A549 (cell line): Measurements from ENCODE around the gene PARP15. TPM values are rescaled to one million over a fixed set of nuclear protein-coding genes. Genes with fewer than 3 reads are reported as not detected.

ENCODE experiments used
- ATAC-seq, 2 experiments: fragments of 200-7000 bp in 1 of 2; fragments of >200 bp in 1 of 2; cut with Nextera tagmentation in 1 of 2; cut with Tn5 transposase in 1 of 2; 3 replicates each; pipeline versions ENCODE4 v1.8.0 to v1.9.1; 2018 to 2020; ENCODE audit warnings: mild to moderate bottlenecking in 1 of 2, moderate library complexity in 1 of 2
- CTCF ChIA-PET: fragments of 300-600 bp; sonication (Branson Sonifier 250); formaldehyde crosslinking; extraction: SDS; loops from one replicate; lab custom pipeline; 2021; ENCODE audit warnings: antibody characterized with exemption, inconsistent platforms; lab: Yijun Ruan, JAX
- POLR2A ChIA-PET: fragments of 350-600 bp; formaldehyde crosslinking; extraction: SDS; loops from one replicate; lab custom pipeline; 2021; ENCODE audit warnings: antibody characterized with exemption, inconsistent platforms; lab: Yijun Ruan, JAX
- DNase-seq, 2 experiments: peaks; one replicate each; pipeline versions ENCODE4 v3.0.0 to v3.0.0-alpha.2; 2011 to 2016; ENCODE audit warnings: low read depth in 1 of 2, low spot score in 1 of 2
- FAIRE-seq: peaks from 2 replicates; lab custom pipeline; 2011; peaks lifted over from hg19 to GRCh38; lab: Jason Lieb, UNC
- H3K27ac ChIP-seq, 2 experiments: fragments of >200 bp; sonication (Bioruptor Twin); formaldehyde crosslinking; 3 replicates each; pipeline ENCODE4 v1.5.1; 2016 to 2017
- H3K4me1 ChIP-seq: fragments of >200 bp; sonication (Bioruptor Twin); formaldehyde crosslinking; 3 replicates; pipeline ENCODE4 v1.6.1; 2016
- H3K4me2 ChIP-seq: fragments of >200 bp; sonication (Bioruptor Twin); formaldehyde crosslinking; 3 replicates; pipeline ENCODE4 v1.6.1; 2016
- H3K4me3 ChIP-seq: fragments of >200 bp; sonication (Bioruptor Twin); formaldehyde crosslinking; 3 replicates; pipeline ENCODE4 v1.5.1; 2016
- H3K9me3 ChIP-seq: fragments of >200 bp; sonication (Bioruptor Twin); formaldehyde crosslinking; 3 replicates; pipeline ENCODE4 v1.6.1; 2016
- CEBPB ChIP-seq, 2 experiments: fragments of >200 bp in 1 of 2; sonication (Bioruptor Twin) in 1 of 2; formaldehyde crosslinking in 1 of 2; IDR thresholded peaks; 2 replicates each; pipeline ENCODE4 v1.6.1; 2012 to 2016
- ESRRA ChIP-seq: fragments of 150-350 bp; IDR thresholded peaks from 2 replicates; pipeline ENCODE4 v1.6.1; 2014; ENCODE audit warnings: mild to moderate bottlenecking, low read length, borderline replicate concordance
- FOSL2 ChIP-seq, 2 experiments: fragments of 450-650 bp in 1 of 2; fragments of >200 bp in 1 of 2; sonication (Bioruptor Twin) in 1 of 2; formaldehyde crosslinking; IDR thresholded peaks; 2 replicates each; pipeline versions ENCODE4 v1.5.0 to v1.6.1; 2016 to 2020; ENCODE audit warnings: mild to moderate bottlenecking in 1 of 2, moderate library complexity in 1 of 2
- FOXS1 ChIP-seq: fragments of 250-450 bp; sonication (Bioruptor Pico); IDR thresholded peaks from 2 replicates; pipeline ENCODE4 v1.5.0; 2020; ENCODE audit warnings: mild to moderate bottlenecking, moderate library complexity
- HES2 ChIP-seq: fragments of >200 bp; sonication (Bioruptor Twin); formaldehyde crosslinking; IDR thresholded peaks from 2 replicates; pipeline ENCODE4 v1.6.1; 2016
- HOXA7 ChIP-seq: fragments of 250-450 bp; sonication (Bioruptor Pico); IDR thresholded peaks from 2 replicates; pipeline ENCODE4 v1.5.0; 2020; ENCODE audit warnings: mild to moderate bottlenecking, moderate library complexity
- MYC ChIP-seq: IDR thresholded peaks from 2 replicates; pipeline ENCODE4 v1.6.1; 2012; ENCODE audit warnings: mild to moderate bottlenecking, inconsistent platforms, low read length, improper control_type of control experiment, borderline replicate concordance
- NFE2L2 ChIP-seq: fragments of 150-350 bp; conservative IDR thresholded peaks from 2 replicates; pipeline ENCODE4 v1.6.1; 2014; ENCODE audit warnings: low read length
- NPAS2 ChIP-seq: fragments of 250-450 bp; sonication (Bioruptor Pico); IDR thresholded peaks from 2 replicates; pipeline ENCODE4 v1.8.0; 2022; ENCODE audit warnings: mild to moderate bottlenecking, moderate library complexity, borderline replicate concordance
- NR3C1 ChIP-seq: fragments of >200 bp; sonication (Bioruptor Twin); formaldehyde crosslinking; IDR thresholded peaks from 3 replicates; pipeline ENCODE4 v1.6.1; 2017
- PBX3 ChIP-seq: IDR thresholded peaks from 2 replicates; pipeline ENCODE4 v1.6.1; 2012
- PHF8 ChIP-seq: fragments of 200-600 bp; sonication (generic); IDR thresholded peaks from 2 replicates; pipeline ENCODE4 v1.6.1; 2016; ENCODE audit warnings: low read depth, mild to moderate bottlenecking, antibody characterized with exemption, moderate library complexity, borderline replicate concordance
- POLR2AphosphoS2 ChIP-seq: conservative IDR thresholded peaks from 2 replicates; pipeline ENCODE4 v1.6.1; 2012; ENCODE audit warnings: low read length, improper control_type of control experiment, inconsistent platforms
- RFX5 ChIP-seq: fragments of 450-650 bp; IDR thresholded peaks from 2 replicates; pipeline ENCODE4 v1.7.1; 2014; ENCODE audit warnings: antibody characterized with exemption, mild to moderate bottlenecking, moderate library complexity
- SREBF2 ChIP-seq: fragments of 450-650 bp; IDR thresholded peaks from 2 replicates; pipeline ENCODE4 v1.6.1; 2014; ENCODE audit warnings: mild to moderate bottlenecking, moderate library complexity
- ZNF302 ChIP-seq: fragments of 250-450 bp; sonication (Bioruptor Pico); IDR thresholded peaks from 2 replicates; pipeline ENCODE4 v1.9.0; 2021; ENCODE audit warnings: inconsistent platforms, mild to moderate bottlenecking, moderate library complexity
- WGBS: methylation state at CpG from one replicate; pipeline ENCODE4 v1.1.6; 2017; ENCODE audit errors: missing lambda C conversion rate; 5-methylcytosine and 5-hydroxymethylcytosine counted together
- polyA plus RNA-seq, 4 experiments: library from polyadenylated mRNA; depleted of rRNA in 3 of 4; stranded (reverse); fragments of >200 nt; fragmentation: RNase III in 1 of 4; extraction: RNeasy Plus Mini Kit Qiagen cat#74134 plus additional on column Dnase treatment in 1 of 4; gene quantifications; 2 replicates in 3 of 4; 3 replicates in 1 of 4; pipeline ENCODE4 v1.2.3, GENCODE V29; 2011 to 2017
- TF ChIP-seq, protein P1 (sequence below): fragments of 250-450 bp; sonication (Bioruptor Pico); IDR thresholded peaks from 2 replicates; pipeline ENCODE4 v1.5.0; 2021; ENCODE audit warnings: mild to moderate bottlenecking, moderate library complexity, borderline replicate concordance
- TF ChIP-seq, protein P2 (sequence below): fragments of 250-450 bp; sonication (Bioruptor Pico); IDR thresholded peaks from 2 replicates; pipeline ENCODE4 v1.5.0; 2020; ENCODE audit warnings: low read depth, mild to moderate bottlenecking, moderate library complexity

The PARP15 gene
- polyA plus RNA-seq, 2 of the 4 experiments (the other 2 are of a cell fraction), result 0.05 TPM; not detected in 1

GRCh38 chr3:122533480-122533879 lies 44.0 kb upstream of the PARP15 start:
- 42% methylated on average over 2 of the region's 2 CpGs for WGBS
- DNase-seq, result no peak
- no peak for ATAC-seq
- POLR2A ChIA-PET, result interaction anchor here (0.5 to 1.0 kb wide), 2 partner anchors 19 to 199 kb away, joined by 3 to 4 read pairs; partner anchors contain the start of gene KPNA1
- Histone ChIP-seq H3K4me1 (peaks cover 16% of the 10 kb centered on the region), H3K4me2 (peak overlapping the region; percentile 54), H3K27ac (peak overlapping the region in 1 of 2 experiments; percentile 23; a peak in 1 of 6 replicates)
- no peak for FAIRE-seq
- CTCF ChIA-PET, result interaction anchor here (0.6 to 1.1 kb wide), 2 partner anchors 73 to 145 kb away, joined by 3 read pairs; no protein-coding TSS in a partner anchor
- no peak for TF ChIP-seq HOXA7 (CRISPR knock-in tag)
- TF ChIP-seq FOXS1 (CRISPR knock-in tag), result no peak
- TF ChIP-seq POLR2AphosphoS2, result no peak
- TF ChIP-seq, protein P1, sequence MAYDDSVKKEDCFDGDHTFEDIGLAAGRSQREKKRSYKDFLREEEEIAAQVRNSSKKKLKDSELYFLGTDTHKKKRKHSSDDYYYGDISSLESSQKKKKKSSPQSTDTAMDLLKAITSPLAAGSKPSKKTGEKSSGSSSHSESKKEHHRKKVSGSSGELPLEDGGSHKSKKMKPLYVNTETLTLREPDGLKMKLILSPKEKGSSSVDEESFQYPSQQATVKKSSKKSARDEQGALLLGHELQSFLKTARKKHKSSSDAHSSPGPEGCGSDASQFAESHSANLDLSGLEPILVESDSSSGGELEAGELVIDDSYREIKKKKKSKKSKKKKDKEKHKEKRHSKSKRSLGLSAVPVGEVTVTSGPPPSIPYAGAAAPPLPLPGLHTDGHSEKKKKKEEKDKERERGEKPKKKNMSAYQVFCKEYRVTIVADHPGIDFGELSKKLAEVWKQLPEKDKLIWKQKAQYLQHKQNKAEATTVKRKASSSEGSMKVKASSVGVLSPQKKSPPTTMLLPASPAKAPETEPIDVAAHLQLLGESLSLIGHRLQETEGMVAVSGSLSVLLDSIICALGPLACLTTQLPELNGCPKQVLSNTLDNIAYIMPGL (CRISPR knock-in tag), result no peak
- TF ChIP-seq NR3C1, result no peak
- TF ChIP-seq MYC, result no peak
- TF ChIP-seq SREBF2, result no peak
- TF ChIP-seq FOSL2 (IDR thresholded peaks at IDR 0.05), result no peak
- TF ChIP-seq FOSL2 (CRISPR knock-in tag; IDR thresholded peaks at IDR 0.05), result no peak
- no peak for TF ChIP-seq ZNF302 (CRISPR knock-in tag)
- no peak for TF ChIP-seq NFE2L2
- TF ChIP-seq RFX5, result no peak
- TF ChIP-seq, protein P2, sequence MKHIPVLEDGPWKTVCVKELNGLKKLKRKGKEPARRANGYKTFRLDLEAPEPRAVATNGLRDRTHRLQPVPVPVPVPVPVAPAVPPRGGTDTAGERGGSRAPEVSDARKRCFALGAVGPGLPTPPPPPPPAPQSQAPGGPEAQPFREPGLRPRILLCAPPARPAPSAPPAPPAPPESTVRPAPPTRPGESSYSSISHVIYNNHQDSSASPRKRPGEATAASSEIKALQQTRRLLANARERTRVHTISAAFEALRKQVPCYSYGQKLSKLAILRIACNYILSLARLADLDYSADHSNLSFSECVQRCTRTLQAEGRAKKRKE (CRISPR knock-in tag), result no peak
- no peak for TF ChIP-seq NPAS2 (CRISPR knock-in tag)
- no peak for TF ChIP-seq PBX3
- TF ChIP-seq HES2, result no peak
- TF ChIP-seq, all 56 proteins: peak for 0
- H3K4me3 ChIP-seq, result no peak overlapping the region
- H3K9me3 ChIP-seq, result no peaks in the 10 kb centered on the region

DNA sequence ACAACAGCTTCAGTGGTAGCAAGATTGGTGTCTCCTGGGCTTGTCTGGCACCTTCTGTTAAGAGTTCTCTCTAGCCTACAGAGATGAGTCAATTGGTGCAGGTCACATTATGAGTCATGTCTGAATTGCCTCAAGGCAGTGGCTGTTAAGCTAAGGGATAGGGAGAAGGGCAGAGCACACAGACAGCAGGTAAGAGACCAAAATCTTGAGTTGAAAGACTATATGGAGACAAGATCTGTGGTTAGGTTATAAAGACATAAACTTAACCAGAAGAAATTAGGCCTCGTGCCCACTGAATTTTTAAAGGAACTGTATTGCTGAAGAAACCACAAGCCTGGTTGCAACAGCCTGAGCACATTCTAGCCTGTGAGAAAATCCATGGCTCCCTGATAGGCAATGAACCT lies 43.5 kb upstream of the PARP15 start:
- FAIRE-seq (peak; percentile 51), ATAC-seq (peak; percentile 99 to 100), DNase-seq (peak; percentile 58 to 75)
- Histone ChIP-seq H3K4me3 (no peak overlapping the region), H3K4me1 (peaks cover 16% of the 10 kb centered on the region), H3K4me2 (peak overlapping the region; percentile 54), H3K27ac (peak overlapping the region in 1 of 2 experiments; percentile 40; a peak in 2 of 6 replicates), H3K9me3 (no peaks in the 10 kb centered on the region)
- 40% methylated on average over 1 of the region's 1 CpG for WGBS
- TF ChIP-seq FOSL2 (IDR thresholded peaks at IDR 0.05) (peak; percentile 79), FOSL2 (CRISPR knock-in tag; IDR thresholded peaks at IDR 0.05) (peak; percentile 82), CEBPB (IDR thresholded peaks at IDR 0.05) (peak in 1 of 2 experiments; percentile 9; a peak in 1 of 4 replicates), ESRRA (no peak), PHF8 (no peak)
- ChIA-PET POLR2A (interaction anchor here (0.5 to 1.0 kb wide), 2 partner anchors 19 to 199 kb away, joined by 3 to 4 read pairs; partner anchors contain the start of gene KPNA1), CTCF (interaction anchor here (0.6 to 1.1 kb wide), 2 partner anchors 74 to 145 kb away, joined by 3 read pairs; no protein-coding TSS in a partner anchor)
